HepG2 (cell line): ENCODE results near the gene GOSR1. TPM values are rescaled to one million over a fixed set of nuclear protein-coding genes. Genes with fewer than 3 reads are reported as not detected.

Experiments
- ATAC-seq: fragments of 200-7000 bp; cut with Tn5 transposase; 3 replicates; pipeline ENCODE4 v1.9.1; 2020; ENCODE audit warnings: mild to moderate bottlenecking, moderate library complexity
- BruUV-seq: library from RNA; stranded (reverse); fragments of 400-500 nt; replicated peaks from 2 replicates; lab custom pipeline; 2021; lab: Mats Ljungman, UMichigan
- CTCF ChIA-PET: fragments of 300-600 bp; formaldehyde crosslinking; extraction: SDS; loops from one replicate; lab custom pipeline; 2021; ENCODE audit warnings: low total read pairs, inconsistent platforms, low intra/inter-chr PET ratio; lab: Yijun Ruan, JAX
- POLR2A ChIA-PET: fragments of 350-600 bp; sonication (Branson Sonifier 250); formaldehyde crosslinking; loops from one replicate; lab custom pipeline; 2020; ENCODE audit warnings: antibody characterized with exemption, inconsistent platforms; lab: Yijun Ruan, JAX
- DNase-seq: peaks from one replicate; pipeline ENCODE4 v3.0.0-alpha.2; 2015; ENCODE audit warnings: low spot score
- FAIRE-seq: peaks from 3 replicates; lab custom pipeline; 2011; peaks lifted over from hg19 to GRCh38; lab: Jason Lieb, UNC
- H2AFZ ChIP-seq: one replicate; pipeline ENCODE4 v1.6.1; 2011; ENCODE audit warnings: low read length, inconsistent platforms
- H3K27ac ChIP-seq: fragments of 300-600 bp; 3 replicates; pipeline ENCODE4 v1.8.0; 2011; ENCODE audit warnings: mixed run types, mild to moderate bottlenecking, mixed read lengths, low read length, inconsistent platforms; ENCODE audit not compliant: insufficient read depth; ENCODE audit errors: extremely low read length
- H3K27me3 ChIP-seq, 2 experiments: fragments of 200-600 bp in 1 of 2; 2 replicates in 1 of 2; 3 replicates in 1 of 2; pipeline versions ENCODE4 v1.6.0 to v1.8.0; 2011; ENCODE audit warnings: low read length in 2 of 2, mild to moderate bottlenecking in 2 of 2, moderate library complexity in 2 of 2, inconsistent platforms in 1 of 2; ENCODE audit not compliant: insufficient read depth in 2 of 2, control insufficient read depth in 1 of 2
- H3K36me3 ChIP-seq, 2 experiments: fragments of 200-600 bp in 1 of 2; replicated peaks in 1 of 2; 2 replicates in 1 of 2; 3 replicates in 1 of 2; pipeline versions ENCODE4 v1.5.1 to v1.8.0; 2011; ENCODE audit warnings: low read length in 2 of 2, inconsistent platforms in 1 of 2; ENCODE audit not compliant: insufficient read depth in 2 of 2, control insufficient read depth in 1 of 2
- H3K4me1 ChIP-seq: 2 replicates; pipeline ENCODE4 v1.5.1; 2012; ENCODE audit warnings: low read length, inconsistent platforms; ENCODE audit not compliant: insufficient read depth
- H3K4me2 ChIP-seq: 2 replicates; pipeline ENCODE4 v1.6.0; 2011; ENCODE audit warnings: low read depth, low read length, inconsistent platforms
- H3K4me3 ChIP-seq, 3 experiments: fragments of 200-600 bp in 1 of 3; sonication (generic), shearing (Covaris generic) in 1 of 3; replicated peaks in 1 of 3; 2 replicates each; pipeline ENCODE4 v1.5.1; 2011 to 2016; ENCODE audit warnings: low read length in 3 of 3, inconsistent platforms in 2 of 3, low read depth in 2 of 3, mild to moderate bottlenecking in 2 of 3, control low read depth in 1 of 3, mixed read lengths in 1 of 3; ENCODE audit not compliant: insufficient read depth in 1 of 3
- H3K79me2 ChIP-seq: one replicate; pipeline ENCODE4 v1.6.1; 2011; ENCODE audit warnings: low read length, inconsistent platforms; ENCODE audit not compliant: insufficient read depth
- H3K9ac ChIP-seq: 2 replicates; pipeline ENCODE4 v1.6.0; 2011; ENCODE audit warnings: mild to moderate bottlenecking, low read depth, low read length, inconsistent platforms; ENCODE audit not compliant: insufficient read depth
- H3K9me3 ChIP-seq: 2 replicates; pipeline ENCODE4 v1.5.1; 2012; ENCODE audit warnings: mild to moderate bottlenecking, low read length
- H4K20me1 ChIP-seq: 2 replicates; pipeline ENCODE4 v1.6.0; 2011; ENCODE audit warnings: inconsistent platforms, mild to moderate bottlenecking, low read length, moderate library complexity; ENCODE audit not compliant: insufficient read depth
- GTF3A ChIP-seq: sonication (generic); formaldehyde crosslinking; conservative IDR thresholded peaks from 2 replicates; pipeline ENCODE4 v1.4.0; 2020; ENCODE audit warnings: mild to moderate bottlenecking, missing genetic modification reagents
- IRF1 ChIP-seq: sonication (generic); formaldehyde crosslinking; IDR thresholded peaks from 2 replicates; pipeline ENCODE4 v1.4.0; 2020; ENCODE audit warnings: low read depth, mild to moderate bottlenecking, missing genetic modification reagents
- SNAPC2 ChIP-seq: sonication (generic); formaldehyde crosslinking; IDR thresholded peaks from 2 replicates; pipeline ENCODE4 v1.8.1; 2022; ENCODE audit warnings: mild to moderate bottlenecking, missing genetic modification reagents
- U2AF1 ChIP-seq: fragments of 200-400 bp; formaldehyde crosslinking; optimal IDR thresholded peaks from 2 replicates; pipeline ENCODE3; 2017; ENCODE audit warnings: mild to moderate bottlenecking, low read depth, low read length
- ZC3H4 ChIP-seq: sonication (generic); formaldehyde crosslinking; IDR thresholded peaks from 2 replicates; pipeline ENCODE4 v1.4.0; 2020; ENCODE audit warnings: missing genetic modification reagents, borderline replicate concordance
- WGBS: methylation state at CpG from one replicate; pipeline ENCODE4 v1.1.6; 2017; ENCODE audit warnings: low lambda C conversion rate; 5-methylcytosine and 5-hydroxymethylcytosine counted together
- in situ Hi-C: cut with HindIII; loops from 2 replicates; pipeline ENCODE4 v1.10.0; 2017; ENCODE audit warnings: low pct_unique_long_range_greater_than_20kb; ENCODE audit not compliant: extremely low pct_ligation_motif_present
- intact Hi-C: fragments of 100-400 bp; cut with micrococcal nuclease; formaldehyde crosslinking; loops from one replicate; pipeline ENCODE4 v1.10.0; 2022; ENCODE audit not compliant: unreplicated experiment
- polyA plus RNA-seq, 8 experiments: library from polyadenylated mRNA; depleted of rRNA in 3 of 8; stranded (reverse) in 7 of 8; unstranded in 1 of 8; fragments of >200 nt; fragmentation: Illumina TruSeq in 4 of 8; extraction: Trizol in 4 of 8; gene quantifications; 2 replicates each; pipeline versions ENCODE4 v1.2.1 to v1.2.3, GENCODE V29; 2011 to 2016; ENCODE audit warnings: low read depth in 4 of 8, missing spikeins in 1 of 8, mixed read lengths in 1 of 8; ENCODE audit not compliant: insufficient read depth in 1 of 8
- total RNA-seq, 5 experiments: library from RNA; depleted of rRNA; stranded (reverse); fragments of >200 nt; fragmentation: Illumina TruSeq; extraction: Trizol; gene quantifications; 2 replicates each; pipeline ENCODE4 v1.2.3, GENCODE V29; 2016; ENCODE audit warnings: low read depth in 1 of 5
- TF ChIP-seq, protein P1 (sequence below): IDR thresholded peaks from 2 replicates; pipeline ENCODE4 v1.6.1; 2012; ENCODE audit warnings: low read depth, low read length, improper control_type of control experiment

The GOSR1 gene
- total and polyA plus RNA-seq, 2 of the 13 experiments (the other 11 are each of a cell fraction or from before 2014, with no cell fraction given) = 15.8 to 37.0 TPM

DNA sequence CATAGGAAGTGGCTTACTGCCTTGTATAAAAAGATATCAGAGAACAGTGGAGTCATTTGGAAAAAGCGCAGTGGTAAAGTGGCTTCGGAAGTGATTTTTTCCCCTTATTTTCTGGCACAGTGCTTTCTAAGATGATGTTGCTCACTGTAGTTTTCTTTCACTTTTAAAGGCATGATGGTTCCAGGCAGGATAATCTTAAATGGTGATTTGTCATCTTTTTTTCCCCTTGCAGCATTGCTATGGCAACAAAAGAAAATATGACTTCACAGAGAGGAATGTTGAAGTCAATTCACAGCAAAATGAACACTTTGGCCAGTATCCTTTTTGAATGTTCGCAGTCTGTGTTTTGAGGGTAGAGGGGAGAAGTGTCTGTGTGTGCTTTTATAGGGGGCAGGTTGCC, 42.5 kb downstream of the GOSR1 start:
- 96% methylated on average over 3 of the region's 3 CpGs for whole genome bisulfite sequencing
- no TSS peak for BruUV-seq
- H3K4me3 ChIP-seq = no peak overlapping the region
- H3K9me3 ChIP-seq = no peaks in the 10 kb centered on the region
- H3K36me3 ChIP-seq = peaks cover 6 to 67% of the 10 kb centered on the region in 2 experiments
- FAIRE-seq (no peak), ATAC-seq (no peak), DNase-seq (no peak)
- ChIA-PET POLR2A (no interaction called here), CTCF (no interaction called here)
- H3K27ac ChIP-seq = no peak overlapping the region
- no peak for TF ChIP-seq GTF3A (CRISPR knock-in tag)
- no peak for TF ChIP-seq SNAPC2 (CRISPR knock-in tag)
- no peak for TF ChIP-seq ZC3H4 (CRISPR knock-in tag)
- in situ Hi-C loops = no loop called here
- H2AFZ ChIP-seq = no peak overlapping the region
- no peak overlapping the region for H3K9ac ChIP-seq
- H3K27me3 ChIP-seq = no peaks in the 10 kb centered on the region
- no peaks in the 10 kb centered on the region for H4K20me1 ChIP-seq
- no peaks in the 10 kb centered on the region for H3K4me1 ChIP-seq
- H3K4me2 ChIP-seq = no peak overlapping the region
- H3K79me2 ChIP-seq = no peaks in the 10 kb centered on the region
- intact Hi-C loops = no loop called here

GRCh38 chr17:30520436-30520835, 43.2 kb downstream of the GOSR1 start:
- ATAC-seq (no peak), DNase-seq (no peak), FAIRE-seq (no peak)
- WGBS = 93% methylated on average over 2 of the region's 2 CpGs
- Histone ChIP-seq H3K9ac (no peak overlapping the region), H3K4me2 (no peak overlapping the region), H3K27ac (no peak overlapping the region), H2AFZ (no peak overlapping the region), H4K20me1 (no peaks in the 10 kb centered on the region), H3K27me3 (no peaks in the 10 kb centered on the region), H3K36me3 (peaks cover 6 to 62% of the 10 kb centered on the region in 2 experiments), H3K4me1 (no peaks in the 10 kb centered on the region), H3K9me3 (no peaks in the 10 kb centered on the region), H3K79me2 (no peaks in the 10 kb centered on the region), H3K4me3 (no peak overlapping the region)
- CTCF ChIA-PET = no interaction called here
- POLR2A ChIA-PET = no interaction called here
- in situ Hi-C loops = no loop called here
- intact Hi-C loops = no loop called here
- no TSS peak for BruUV-seq
- no peak for TF ChIP-seq U2AF1
- TF ChIP-seq, protein P1, sequence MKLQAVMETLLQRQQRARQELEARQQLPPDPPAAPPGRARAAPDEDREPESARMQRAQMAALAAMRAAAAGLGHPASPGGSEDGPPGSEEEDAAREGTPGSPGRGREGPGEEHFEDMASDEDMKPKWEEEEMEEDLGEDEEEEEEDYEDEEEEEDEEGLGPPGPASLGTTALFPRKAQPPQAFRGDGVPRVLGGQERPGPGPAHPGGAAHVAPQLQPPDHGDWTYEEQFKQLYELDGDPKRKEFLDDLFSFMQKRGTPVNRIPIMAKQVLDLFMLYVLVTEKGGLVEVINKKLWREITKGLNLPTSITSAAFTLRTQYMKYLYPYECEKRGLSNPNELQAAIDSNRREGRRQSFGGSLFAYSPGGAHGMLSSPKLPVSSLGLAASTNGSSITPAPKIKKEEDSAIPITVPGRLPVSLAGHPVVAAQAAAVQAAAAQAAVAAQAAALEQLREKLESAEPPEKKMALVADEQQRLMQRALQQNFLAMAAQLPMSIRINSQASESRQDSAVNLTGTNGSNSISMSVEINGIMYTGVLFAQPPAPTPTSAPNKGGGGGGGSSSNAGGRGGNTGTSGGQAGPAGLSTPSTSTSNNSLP = no peak
- no peak for TF ChIP-seq IRF1 (CRISPR knock-in tag)
